OCI-LY7 (cell line): ENCODE results near the gene MOK. TPM values are rescaled to one million over a fixed set of nuclear protein-coding genes. Genes with fewer than 3 reads are reported as not detected.

Experiments
- BruUV-seq: library from RNA; stranded (reverse); fragments of 400-500 nt; replicated peaks from 2 replicates; lab custom pipeline; 2021; lab: Mats Ljungman, UMichigan
- CTCF ChIA-PET: fragments of 300-600 bp; sonication (Branson Sonifier 250); formaldehyde crosslinking; loops from one replicate; lab custom pipeline; 2022; ENCODE audit warnings: antibody characterized with exemption; ENCODE audit not compliant: unreplicated experiment; lab: Charles Lee
- POLR2A ChIA-PET: fragments of 300-600 bp; sonication (Branson Sonifier 250); formaldehyde crosslinking; loops from one replicate; lab custom pipeline; 2022; ENCODE audit warnings: antibody characterized with exemption; lab: Charles Lee
- DNase-seq: peaks from one replicate; pipeline ENCODE4 v3.0.0-alpha.2; 2015; ENCODE audit warnings: low spot score
- H2AFZ ChIP-seq: fragments of 200-600 bp; sonication (generic), shearing (Covaris generic); 2 replicates; pipeline ENCODE4 v1.6.1; 2014; ENCODE audit warnings: mild to moderate bottlenecking, antibody characterized with exemption, low read length, moderate library complexity
- H3K27ac ChIP-seq: fragments of 200-600 bp; sonication (generic); 2 replicates; pipeline ENCODE4 v1.5.1; 2014; ENCODE audit warnings: mixed run types, low read depth, mild to moderate bottlenecking, moderate library complexity, low read length, inconsistent platforms; ENCODE audit not compliant: poor library complexity, severe bottlenecking
- H3K36me3 ChIP-seq: fragments of 200-600 bp; sonication (generic); 2 replicates; pipeline ENCODE4 v1.6.1; 2014; ENCODE audit warnings: mild to moderate bottlenecking, antibody characterized with exemption, low read length, moderate library complexity, mixed read lengths; ENCODE audit not compliant: insufficient read depth
- H3K4me1 ChIP-seq: fragments of 200-600 bp; sonication (generic); 2 replicates; pipeline ENCODE4 v1.5.1; 2014; ENCODE audit warnings: mild to moderate bottlenecking, low read length; ENCODE audit not compliant: insufficient read depth, poor library complexity, severe bottlenecking
- H3K4me2 ChIP-seq: fragments of 200-600 bp; sonication (generic); 2 replicates; pipeline ENCODE4 v1.6.1; 2014; ENCODE audit warnings: mild to moderate bottlenecking, low read length
- H3K4me3 ChIP-seq: fragments of 200-600 bp; sonication (generic); 2 replicates; pipeline ENCODE4 v1.5.1; 2014; ENCODE audit warnings: mild to moderate bottlenecking, low read depth, low read length; ENCODE audit not compliant: poor library complexity, severe bottlenecking
- H3K79me2 ChIP-seq: fragments of 200-600 bp; sonication (generic); 2 replicates; pipeline ENCODE4 v1.6.1; 2016; ENCODE audit warnings: low read depth, mild to moderate bottlenecking, low read length, moderate library complexity, mixed read lengths; ENCODE audit not compliant: insufficient read depth
- H3K9me2 ChIP-seq: fragments of 200-600 bp; sonication (generic); 2 replicates; pipeline ENCODE4 v1.6.1; 2016; ENCODE audit warnings: mild to moderate bottlenecking, low read length, mixed read lengths; ENCODE audit not compliant: insufficient read depth
- H3K9me3 ChIP-seq: fragments of 200-600 bp; sonication (generic); 2 replicates; pipeline ENCODE4 v1.6.1; 2014; ENCODE audit warnings: mild to moderate bottlenecking, mixed run types, low read length, mixed read lengths
- H4K20me1 ChIP-seq: fragments of 200-600 bp; sonication (generic); 2 replicates; pipeline ENCODE4 v1.6.1; 2014; ENCODE audit warnings: mild to moderate bottlenecking, antibody characterized with exemption, low read length, moderate library complexity, mixed read lengths; ENCODE audit not compliant: insufficient read depth
- EZH2phosphoT487 ChIP-seq: fragments of 200-600 bp; sonication (generic); IDR thresholded peaks from 2 replicates; pipeline ENCODE4 v1.6.1; 2018; ENCODE audit warnings: low read depth, borderline replicate concordance, mild to moderate bottlenecking, mixed run types, antibody characterized with exemption, low read length, moderate library complexity, mixed read lengths
- intact Hi-C: fragments of 100-400 bp; cut with micrococcal nuclease; formaldehyde crosslinking; loops from one replicate; pipeline ENCODE4 v1.10.0; 2022; ENCODE audit not compliant: unreplicated experiment
- total RNA-seq, 2 experiments: library from RNA; depleted of rRNA in 1 of 2; stranded (reverse); fragments of >200 nt in 1 of 2; shearing (Covaris generic) in 1 of 2; gene quantifications; 2 replicates each; pipeline ENCODE4 v1.2.3, GENCODE V29; 2014 to 2022
- TF ChIP-seq, protein P1 (sequence below): fragments of 200-600 bp; sonication (generic); conservative IDR thresholded peaks from 2 replicates; pipeline ENCODE4 v1.5.1; 2014; ENCODE audit warnings: mild to moderate bottlenecking, antibody characterized with exemption, low read length, moderate library complexity, mixed read lengths

Gene MOK
- total RNA-seq, 2 experiments from 2014 or later, result 2.2 to 4.0 TPM

DNA sequence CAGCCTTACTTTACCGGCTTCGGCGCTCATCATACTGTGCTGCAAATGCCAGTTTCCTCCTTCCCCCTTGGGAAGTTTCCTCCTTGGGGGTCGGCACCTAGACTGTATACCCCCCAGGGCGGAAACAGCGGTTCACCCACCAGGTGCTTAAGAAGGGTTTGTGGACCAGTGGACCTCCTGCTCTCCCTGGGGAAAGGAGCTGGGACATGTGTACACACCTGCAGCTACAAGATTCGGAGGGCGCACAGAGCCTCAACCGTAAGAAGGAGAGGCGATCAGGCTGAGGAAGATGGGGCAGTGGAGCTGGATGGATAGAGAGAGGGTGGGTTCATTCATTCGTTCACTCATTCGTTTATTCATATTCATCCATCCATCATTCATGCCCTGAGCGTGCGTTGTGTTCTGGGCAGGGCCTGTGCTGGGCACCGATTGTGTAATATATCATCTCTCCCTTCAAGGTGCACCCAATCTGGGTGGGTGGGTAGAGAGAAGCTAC is 13.9 kb upstream of the MOK start:
- intact Hi-C loops, result loop anchor here (2.0 to 5.0 kb wide), 5 partner anchors 44 to 558 kb away; partner anchors contain the start of genes CINP, DYNC1H1, PPP2R5C and RCOR1
- Histone ChIP-seq H4K20me1 (no peaks in the 10 kb centered on the region), H2AFZ (peak overlapping the region; percentile 72; the same call in 1 of the 2 replicates), H3K4me2 (peak overlapping the region; percentile 94), H3K4me3 (peak overlapping the region; percentile 78), H3K9me3 (no peaks in the 10 kb centered on the region), H3K4me1 (peaks cover 52% of the 10 kb centered on the region), H3K9me2 (no peaks in the 10 kb centered on the region), H3K79me2 (peaks cover 10% of the 10 kb centered on the region; the same call in 1 of the 2 replicates), H3K36me3 (peaks cover 16% of the 10 kb centered on the region; the same call in 1 of the 2 replicates), H3K27ac (peak overlapping the region; percentile 70)
- POLR2A ChIA-PET, result interaction anchor here (1.0 to 1.8 kb wide), 4 partner anchors 13 to 231 kb away, joined by 3 to 9 read pairs (median 5); partner anchors contain the start of gene MOK
- DNase-seq, result peak; percentile 55
- BruUV-seq, result no TSS peak
- CTCF ChIA-PET, result interaction anchor here (1.0 kb wide), 1 partner anchor 10 kb away, joined by 3 read pairs; no protein-coding TSS in a partner anchor
- TF ChIP-seq, protein P1, sequence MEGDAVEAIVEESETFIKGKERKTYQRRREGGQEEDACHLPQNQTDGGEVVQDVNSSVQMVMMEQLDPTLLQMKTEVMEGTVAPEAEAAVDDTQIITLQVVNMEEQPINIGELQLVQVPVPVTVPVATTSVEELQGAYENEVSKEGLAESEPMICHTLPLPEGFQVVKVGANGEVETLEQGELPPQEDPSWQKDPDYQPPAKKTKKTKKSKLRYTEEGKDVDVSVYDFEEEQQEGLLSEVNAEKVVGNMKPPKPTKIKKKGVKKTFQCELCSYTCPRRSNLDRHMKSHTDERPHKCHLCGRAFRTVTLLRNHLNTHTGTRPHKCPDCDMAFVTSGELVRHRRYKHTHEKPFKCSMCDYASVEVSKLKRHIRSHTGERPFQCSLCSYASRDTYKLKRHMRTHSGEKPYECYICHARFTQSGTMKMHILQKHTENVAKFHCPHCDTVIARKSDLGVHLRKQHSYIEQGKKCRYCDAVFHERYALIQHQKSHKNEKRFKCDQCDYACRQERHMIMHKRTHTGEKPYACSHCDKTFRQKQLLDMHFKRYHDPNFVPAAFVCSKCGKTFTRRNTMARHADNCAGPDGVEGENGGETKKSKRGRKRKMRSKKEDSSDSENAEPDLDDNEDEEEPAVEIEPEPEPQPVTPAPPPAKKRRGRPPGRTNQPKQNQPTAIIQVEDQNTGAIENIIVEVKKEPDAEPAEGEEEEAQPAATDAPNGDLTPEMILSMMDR, result no peak
- TF ChIP-seq EZH2phosphoT487, result no peak

DNA sequence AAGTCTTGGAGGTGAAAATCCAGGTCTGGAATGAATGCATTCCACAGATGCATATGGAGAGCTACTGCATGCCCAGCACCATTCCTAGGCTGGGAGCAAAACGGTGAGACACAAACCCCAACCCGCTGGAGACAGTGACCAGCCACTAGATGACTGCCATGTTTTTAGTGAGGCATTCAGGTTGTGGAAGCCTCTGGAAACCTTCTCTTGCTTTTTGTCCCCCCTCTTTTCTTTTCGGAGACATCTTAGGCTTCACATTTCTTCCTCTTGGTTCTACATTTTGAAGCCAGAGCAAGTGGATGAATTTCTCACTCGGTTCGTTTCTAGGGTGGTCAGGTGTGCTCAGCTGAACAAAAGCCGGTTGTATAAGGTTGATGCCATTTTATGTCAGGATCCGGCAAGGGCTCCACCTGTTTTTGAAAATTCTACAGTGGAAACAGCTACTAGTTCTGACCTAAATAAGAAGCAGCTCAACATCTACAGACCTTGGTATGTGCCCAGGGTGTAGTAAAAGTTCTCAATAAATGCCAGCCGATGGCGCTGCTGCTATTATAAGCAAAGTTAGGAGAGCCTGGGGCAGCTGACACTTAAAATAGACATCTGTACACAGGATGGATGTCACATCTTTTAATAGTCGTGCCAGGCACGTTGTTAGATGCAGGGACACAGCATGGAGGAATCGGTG is 12.7 kb upstream of the MOK start:
- H3K4me1 ChIP-seq, result peaks cover 53% of the 10 kb centered on the region
- TF ChIP-seq, protein P1, result peak; percentile 57
- no peak for TF ChIP-seq EZH2phosphoT487
- no peaks in the 10 kb centered on the region for H3K9me3 ChIP-seq
- DNase-seq, result peak; percentile 67
- H3K4me2 ChIP-seq, result peak overlapping the region; percentile 94
- peak overlapping the region; percentile 98 for H2AFZ ChIP-seq
- peaks cover 9% of the 10 kb centered on the region; the same call in 1 of the 2 replicates for H3K36me3 ChIP-seq
- peak overlapping the region; percentile 70 for H3K27ac ChIP-seq
- intact Hi-C loops, result loop anchor here (2.0 to 5.0 kb wide), 5 partner anchors 45 to 557 kb away; partner anchors contain the start of genes CINP, DYNC1H1, PPP2R5C and RCOR1
- H3K9me2 ChIP-seq, result no peaks in the 10 kb centered on the region
- CTCF ChIA-PET, result no interaction called here
- BruUV-seq, result no TSS peak
- POLR2A ChIA-PET, result interaction anchor here (0.6 to 1.8 kb wide), 6 partner anchors 12 to 173 kb away, joined by 3 to 7 read pairs (median 3); partner anchors contain the start of gene MOK
- H3K79me2 ChIP-seq, result peaks cover 10% of the 10 kb centered on the region; the same call in 1 of the 2 replicates
- H4K20me1 ChIP-seq, result no peaks in the 10 kb centered on the region
- H3K4me3 ChIP-seq, result peak overlapping the region; percentile 66
